DND-41 (cell line): ENCODE results near the gene ISG20L2.
"Not testable (repeated sequence)": the region's sequence is repeated elsewhere in the genome, so short reads cannot be mapped to it uniquely, and the experiment has no call there.

Experiments used
- ATAC-seq: fragments of 200-7000 bp; cut with Tn5 transposase; 3 replicates; pipeline ENCODE4 v1.9.1; 2021; ENCODE audit warnings: low read depth; ENCODE audit not compliant: insufficient read depth
- DNase-seq: peaks from one replicate; pipeline ENCODE4 v3.0.0-alpha.2; 2020
- H2AFZ ChIP-seq: 2 replicates; pipeline ENCODE4 v1.6.0; 2012; ENCODE audit warnings: low read depth, low read length
- H3K27ac ChIP-seq: 2 replicates; pipeline ENCODE4 v1.5.1; 2012; ENCODE audit warnings: low read length, inconsistent platforms
- H3K27me3 ChIP-seq: fragments of 200-600 bp; sonication (generic); 2 replicates; pipeline ENCODE4 v1.6.0; 2012; ENCODE audit warnings: low read length, mild to moderate bottlenecking, inconsistent platforms; ENCODE audit not compliant: insufficient read depth, poor library complexity
- H3K36me3 ChIP-seq: 2 replicates; pipeline ENCODE4 v1.5.1; 2012; ENCODE audit warnings: low read length, inconsistent platforms; ENCODE audit not compliant: insufficient read depth
- H3K4me1 ChIP-seq: 2 replicates; pipeline ENCODE4 v1.5.1; 2012; ENCODE audit warnings: mild to moderate bottlenecking, low read length; ENCODE audit not compliant: insufficient read depth
- H3K4me2 ChIP-seq: 2 replicates; pipeline ENCODE4 v1.6.0; 2012; ENCODE audit warnings: mild to moderate bottlenecking, moderate library complexity, low read length, inconsistent platforms; ENCODE audit not compliant: insufficient read depth
- H3K4me3 ChIP-seq, 2 experiments: fragments of 200-600 bp in 1 of 2; shearing (Covaris generic) in 1 of 2; 2 replicates each; pipeline ENCODE4 v1.5.1; 2012 to 2016; ENCODE audit warnings: inconsistent platforms in 2 of 2, low read length in 2 of 2, mild to moderate bottlenecking in 2 of 2, low read depth in 1 of 2, moderate library complexity in 1 of 2
- H3K79me2 ChIP-seq: 2 replicates; pipeline ENCODE4 v1.6.0; 2012; ENCODE audit warnings: low read length, inconsistent platforms; ENCODE audit not compliant: insufficient read depth
- H3K9ac ChIP-seq: 2 replicates; pipeline ENCODE4 v1.6.0; 2012; ENCODE audit warnings: low read depth, mild to moderate bottlenecking, inconsistent platforms, low read length, moderate library complexity
- H3K9me3 ChIP-seq: 2 replicates; pipeline ENCODE4 v1.5.1; 2012; ENCODE audit warnings: low read length, moderate library complexity, mild to moderate bottlenecking, inconsistent platforms; ENCODE audit not compliant: insufficient read depth, severe bottlenecking
- H4K20me1 ChIP-seq: 2 replicates; pipeline ENCODE4 v1.6.0; 2012; ENCODE audit warnings: low read length; ENCODE audit not compliant: insufficient read depth
- CTCF ChIP-seq: IDR thresholded peaks from 2 replicates; pipeline ENCODE4 v1.5.1; 2012; ENCODE audit warnings: borderline replicate concordance, low read length, moderate library complexity, mild to moderate bottlenecking; ENCODE audit not compliant: poor library complexity, severe bottlenecking; ENCODE audit errors: extremely low read depth
- EZH2 ChIP-seq: IDR thresholded peaks from 3 replicates; pipeline ENCODE4 v1.6.1; 2012; ENCODE audit warnings: borderline replicate concordance, low read depth, mild to moderate bottlenecking, moderate library complexity, low read length, inconsistent platforms; ENCODE audit not compliant: severe bottlenecking

Gene ISG20L2

GRCh38 chr1:156760092-156760795 is 31.7 kb upstream of the ISG20L2 start:
- H3K79me2 ChIP-seq = peaks cover 8% of the 10 kb centered on the region
- no peaks in the 10 kb centered on the region for H3K4me1 ChIP-seq
- no peaks in the 10 kb centered on the region for H3K27me3 ChIP-seq
- H4K20me1 ChIP-seq = no peaks in the 10 kb centered on the region
- no peak overlapping the region for H2AFZ ChIP-seq
- no peak overlapping the region for H3K4me3 ChIP-seq
- no peaks in the 10 kb centered on the region for H3K9me3 ChIP-seq
- ATAC-seq = no peak; the same call in 2 of the 3 replicates
- no peak overlapping the region for H3K4me2 ChIP-seq
- H3K27ac ChIP-seq = no peak overlapping the region
- no peak for DNase-seq
- TF ChIP-seq EZH2 (no peak), CTCF (no peak)
- no peaks in the 10 kb centered on the region for H3K36me3 ChIP-seq
- no peak overlapping the region for H3K9ac ChIP-seq

- not testable (repeated sequence) for H2AFZ ChIP-seq, H3K4me2 ChIP-seq, H3K9me3 ChIP-seq, H3K27ac ChIP-seq, H3K27me3 ChIP-seq, H4K20me1 ChIP-seq, H3K9ac ChIP-seq, DNase-seq, H3K4me3 ChIP-seq, ATAC-seq, H3K36me3 ChIP-seq
- Histone ChIP-seq H3K79me2 (peaks cover 24% of the 10 kb centered on the region), H3K4me1 (peaks cover 10% of the 10 kb centered on the region)
These were observed 29.1 kb upstream of the ISG20L2 start for GRCh38 chr1:156757572-156758253.

- H3K79me2 ChIP-seq = peaks cover 36% of the 10 kb centered on the region
- TF ChIP-seq CTCF (no peak), EZH2 (no peak)
- H3K36me3 ChIP-seq = no peaks in the 10 kb centered on the region; the same call in 1 of the 2 replicates
These were observed 27.8 kb upstream of the ISG20L2 start for GRCh38 chr1:156756355-156756754.

GRCh38 chr1:156755527-156755950 is 27.0 kb upstream of the ISG20L2 start:
- Histone ChIP-seq H3K4me1 (peaks cover 15% of the 10 kb centered on the region), H2AFZ (no peak overlapping the region), H3K4me2 (no peak overlapping the region)

More at GRCh38 chr1:156756355-156756754, 27.8 kb upstream of the ISG20L2 start:
- Histone ChIP-seq H4K20me1 (no peaks in the 10 kb centered on the region), H2AFZ (no peak overlapping the region), H3K4me3 (no peak overlapping the region), H3K4me2 (no peak overlapping the region), H3K9ac (no peak overlapping the region), H3K4me1 (peaks cover 15% of the 10 kb centered on the region), H3K27me3 (no peaks in the 10 kb centered on the region), H3K27ac (no peak overlapping the region), H3K9me3 (no peaks in the 10 kb centered on the region)
- DNase-seq = no peak
- ATAC-seq = no peak

More at GRCh38 chr1:156755527-156755950, 27.0 kb upstream of the ISG20L2 start:
- ATAC-seq (no peak), DNase-seq (no peak)
- TF ChIP-seq CTCF (no peak), EZH2 (no peak)
- Histone ChIP-seq H3K79me2 (peaks cover 44% of the 10 kb centered on the region), H4K20me1 (no peaks in the 10 kb centered on the region), H3K27ac (no peak overlapping the region), H3K36me3 (no peaks in the 10 kb centered on the region; the same call in 1 of the 2 replicates), H3K9me3 (no peaks in the 10 kb centered on the region), H3K4me3 (no peak overlapping the region), H3K9ac (no peak overlapping the region), H3K27me3 (no peaks in the 10 kb centered on the region)
